NK-92 (cell line): ENCODE measurements around the gene HORMAD2.

Experiments
- DNase-seq: peaks from one replicate; lab custom pipeline; 2025; ENCODE audit not compliant: unreplicated experiment; lab: John Stamatoyannopoulos, UW

Gene HORMAD2

GRCh38 chr22:30104501-30105156, 24.4 kb downstream of the HORMAD2 start:
- no peak for DNase-seq

GRCh38 chr22:30105483-30105882, 25.2 kb downstream of the HORMAD2 start:
- DNase-seq, result no peak

GRCh38 chr22:30113494-30113893, 33.2 kb downstream of the HORMAD2 start:
- no peak for DNase-seq

DNA sequence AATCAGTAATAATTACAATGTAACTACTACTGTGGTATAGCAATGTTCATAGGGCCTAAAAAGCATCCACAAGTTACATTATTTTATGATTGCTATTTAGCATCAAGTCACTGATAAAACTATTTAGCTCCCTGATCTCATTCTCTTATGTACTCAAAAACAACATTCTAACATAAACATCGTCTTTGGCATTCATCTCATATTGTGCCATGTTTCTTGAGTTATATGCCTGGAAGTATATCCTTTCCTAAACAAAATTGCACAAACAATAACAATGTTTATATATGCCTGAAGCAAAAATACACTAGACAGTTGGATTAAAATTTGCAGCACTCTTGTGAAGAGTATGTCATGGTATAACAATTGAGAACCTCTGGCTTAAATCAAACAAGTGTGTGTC, 34.1 kb downstream of the HORMAD2 start:
- DNase-seq, result no peak

DNA sequence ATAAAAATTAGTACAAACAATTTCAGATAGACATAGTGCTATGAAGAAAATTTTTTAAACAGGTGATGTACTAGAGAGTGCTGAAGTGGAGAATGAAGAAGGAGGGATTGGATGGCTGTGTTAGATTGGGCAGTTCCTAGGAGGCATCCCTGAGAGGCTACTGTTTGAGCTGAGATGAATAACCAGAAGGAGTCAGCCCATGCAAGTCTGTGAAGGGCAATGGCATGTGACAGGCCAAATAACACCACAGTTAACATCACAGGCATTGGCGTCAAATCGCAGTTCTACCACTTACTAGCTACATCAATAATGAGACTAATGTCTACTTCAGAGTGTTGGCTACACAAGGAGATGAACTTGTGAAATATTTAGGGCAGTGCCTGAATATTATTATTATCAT, 35.4 kb downstream of the HORMAD2 start:
- no peak for DNase-seq

- DNase-seq, result no peak
Measured at GRCh38 chr22:30116362-30117117, 36.3 kb downstream of the HORMAD2 start.

- DNase-seq, result no peak
Measured at GRCh38 chr22:30117256-30117655, 37.0 kb downstream of the HORMAD2 start.

- no peak for DNase-seq
Measured at GRCh38 chr22:30118291-30118690, 38.0 kb downstream of the HORMAD2 start.

GRCh38 chr22:30121960-30122359, 41.7 kb downstream of the HORMAD2 start:
- no peak for DNase-seq

DNA sequence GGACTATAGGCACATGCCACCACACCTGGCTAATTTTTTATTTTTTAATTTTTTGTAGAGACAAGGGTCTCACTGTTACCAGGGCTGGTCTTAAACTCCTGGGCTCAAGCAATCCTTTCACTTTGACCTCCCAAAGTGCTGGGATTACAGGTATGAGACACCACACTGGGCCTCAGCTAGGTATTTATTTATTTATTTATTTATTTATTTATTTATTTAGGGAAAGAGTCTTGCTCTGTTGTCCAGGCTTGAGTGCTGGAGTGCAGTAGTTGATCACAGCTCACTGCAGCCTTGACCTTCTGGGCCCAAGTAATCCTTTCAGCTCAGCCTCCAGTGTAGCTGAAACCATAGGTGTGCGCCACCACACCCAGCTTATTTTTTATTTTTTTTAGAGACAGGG, 43.2 kb downstream of the HORMAD2 start:
- no peak for DNase-seq

DNA sequence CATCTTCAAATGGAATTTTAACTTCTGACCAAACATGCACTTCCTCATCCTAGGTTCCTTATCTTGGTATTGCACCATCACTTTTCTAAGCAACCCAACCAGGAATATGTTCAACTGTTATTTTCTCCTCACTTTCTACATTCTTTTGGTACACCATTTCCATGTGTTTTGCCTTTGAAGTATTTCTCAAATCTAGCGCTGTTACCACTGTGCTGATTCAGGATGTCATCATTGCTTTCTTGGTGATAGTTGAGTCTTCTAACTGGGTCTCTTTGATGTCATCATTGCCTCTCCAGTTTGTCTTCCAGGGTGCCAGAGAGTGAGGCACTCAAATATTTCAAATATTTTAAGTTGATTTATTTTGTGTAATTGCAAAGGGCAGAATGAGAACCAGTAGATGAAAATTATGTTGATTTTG, 47.5 kb downstream of the HORMAD2 start:
- no peak for DNase-seq

GRCh38 chr22:30128511-30128910, 48.2 kb downstream of the HORMAD2 start:
- no peak for DNase-seq

- DNase-seq, result no peak
Measured at GRCh38 chr22:30129636-30130035, 49.4 kb downstream of the HORMAD2 start.

DNA sequence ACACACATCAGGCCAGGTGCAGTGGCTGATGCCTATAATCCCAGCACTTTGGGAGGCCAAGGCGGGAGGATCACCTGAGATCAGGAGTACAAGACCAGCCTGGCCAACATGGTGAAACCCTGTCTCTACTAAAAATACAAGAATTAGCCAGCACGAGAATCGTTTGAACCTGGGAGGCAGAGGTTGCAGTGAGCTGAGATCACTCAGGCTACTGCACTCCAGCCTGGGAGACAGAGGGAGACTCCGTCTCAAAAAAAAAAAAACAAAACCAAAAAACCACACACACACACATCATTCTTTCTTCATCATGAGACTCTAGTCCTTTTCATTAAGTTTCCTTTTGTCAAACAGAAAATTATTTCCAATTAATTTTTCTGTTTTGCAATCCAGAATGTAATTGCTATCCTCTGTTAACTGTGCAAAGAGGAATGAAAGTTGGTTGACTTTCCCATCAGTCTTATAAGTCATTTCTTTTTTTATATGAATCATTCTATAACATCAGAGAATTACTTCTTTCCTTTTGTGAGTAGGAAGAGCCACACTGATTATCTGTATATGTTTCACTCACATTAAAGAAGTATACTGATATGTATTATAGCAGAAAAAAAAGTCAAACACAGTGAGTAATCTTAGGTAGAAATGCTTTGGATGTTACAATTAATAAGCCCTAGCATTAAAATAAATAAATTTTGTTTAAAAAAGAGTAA, 52.2 kb downstream of the HORMAD2 start:
- no peak for DNase-seq

GRCh38 chr22:30140414-30140813, 60.1 kb downstream of the HORMAD2 start:
- DNase-seq, result no peak

- DNase-seq, result no peak
Measured at GRCh38 chr22:30143265-30143664, 63.0 kb downstream of the HORMAD2 start.

- DNase-seq, result no peak
Measured at GRCh38 chr22:30144391-30144790, 64.1 kb downstream of the HORMAD2 start.

GRCh38 chr22:30150212-30150611, 69.9 kb downstream of the HORMAD2 start:
- no peak for DNase-seq

DNA sequence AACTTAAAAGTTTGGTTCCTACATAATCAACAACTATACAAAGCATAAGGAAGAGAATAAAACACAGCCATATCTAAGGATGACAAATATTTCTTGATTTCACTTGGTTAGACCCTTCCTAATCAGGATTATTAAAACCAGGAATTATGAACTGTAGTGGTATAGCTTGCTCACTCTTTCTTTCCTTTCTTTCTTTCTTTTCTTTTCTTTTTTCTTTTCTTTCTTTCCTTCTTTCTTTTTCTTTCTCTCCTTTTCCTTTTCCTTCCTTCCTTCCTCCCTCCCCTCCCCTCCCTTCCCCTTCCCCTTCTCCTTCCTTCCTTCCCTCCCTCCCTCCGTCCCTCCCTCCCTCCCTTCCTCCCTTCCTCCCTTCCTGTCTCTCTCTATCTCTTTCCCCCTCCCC, 78.0 kb downstream of the HORMAD2 start:
- DNase-seq, result no peak

DNA sequence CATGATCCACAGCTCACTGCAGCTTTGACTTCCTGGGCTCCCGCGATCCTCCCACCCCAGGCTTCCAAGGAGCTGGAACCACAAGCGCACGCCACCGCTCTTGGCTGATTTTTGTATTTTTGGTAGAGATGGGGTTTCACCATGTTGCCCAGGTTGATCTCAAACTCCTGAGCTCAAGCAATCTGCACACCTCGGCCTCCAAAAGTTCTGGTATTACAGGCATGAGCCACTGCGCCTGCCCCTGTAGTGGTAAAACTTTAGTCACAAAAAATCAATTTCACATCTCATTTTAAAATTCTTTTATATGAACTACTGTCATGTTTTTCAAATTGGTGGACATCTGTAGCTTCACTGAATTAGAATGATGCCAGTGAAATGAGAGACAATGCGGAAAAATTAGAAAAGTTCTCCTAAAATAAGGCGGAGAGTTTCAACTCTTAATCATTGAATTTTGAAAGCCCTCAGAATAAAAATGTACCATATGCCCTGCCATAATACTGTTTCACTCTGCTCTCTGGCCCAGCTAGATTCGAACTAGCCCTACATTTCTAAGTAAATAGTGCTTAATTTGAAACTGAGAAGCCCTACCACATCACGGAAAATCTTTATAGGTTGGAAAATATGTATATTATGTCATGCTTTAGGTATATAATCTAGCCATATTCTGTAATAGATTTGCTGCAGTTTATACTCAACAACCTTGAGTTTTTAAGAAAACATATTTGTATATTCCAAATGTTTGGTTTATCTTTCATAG, 78.7 kb downstream of the HORMAD2 start:
- no peak for DNase-seq

DNA sequence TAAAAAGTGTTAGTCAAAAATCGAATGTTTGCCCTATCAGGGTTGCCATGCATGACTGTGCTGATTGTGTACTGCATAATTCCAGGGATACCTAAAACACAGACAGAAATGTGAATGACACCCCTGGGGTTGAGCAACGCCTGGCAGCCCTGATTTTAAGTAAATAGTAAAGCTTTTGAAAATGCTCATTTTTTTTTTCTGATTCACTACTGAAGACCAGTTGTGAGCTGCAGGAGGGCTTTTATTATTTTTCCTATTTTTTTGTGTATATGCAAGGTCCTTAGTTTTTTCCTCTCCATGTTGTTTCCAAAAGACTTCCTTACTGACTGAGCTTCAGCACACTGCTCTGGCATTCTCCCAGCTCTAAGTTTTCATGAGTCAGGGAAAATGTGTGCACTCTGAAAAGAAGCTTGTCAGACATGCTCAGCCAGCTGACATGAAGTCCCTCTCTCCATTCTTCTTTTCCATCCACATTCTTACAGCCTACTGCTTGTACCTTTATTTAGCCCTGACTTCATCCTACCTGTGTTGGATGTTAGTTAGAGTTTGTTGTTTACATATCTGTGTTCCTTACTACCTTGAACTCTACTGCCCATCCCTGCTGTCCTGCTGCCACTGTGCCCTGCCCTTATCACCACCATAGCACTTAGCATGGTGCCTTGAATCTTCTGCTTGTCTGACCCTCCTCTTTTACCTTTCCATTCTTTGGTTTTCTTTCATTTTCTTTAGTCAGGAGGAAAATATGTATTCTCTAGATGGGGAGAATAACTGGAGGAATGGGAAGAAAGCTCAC, 79.5 kb downstream of the HORMAD2 start:
- no peak for DNase-seq
